Colonic mucosa (tissue), 4 donors: Measurements from ENCODE around the gene GAB2. TPM values are rescaled to one million over a fixed set of nuclear protein-coding genes. Genes with fewer than 3 reads are reported as not detected.

Source experiments
- DNase-seq: peaks from one replicate; pipeline ENCODE4 v3.0.0-alpha.2; 2020
- H3K27ac ChIP-seq: fragments of 200-600 bp; one replicate; pipeline ENCODE4 v1.8.0; 2021
- H3K27me3 ChIP-seq: fragments of 200-600 bp; one replicate; pipeline ENCODE4 v1.8.0; 2021
- H3K36me3 ChIP-seq: fragments of 200-600 bp; one replicate; pipeline ENCODE4 v1.8.0; 2021
- H3K4me1 ChIP-seq: fragments of 200-600 bp; one replicate; pipeline ENCODE4 v1.8.0; 2021; ENCODE audit warnings: mild to moderate bottlenecking
- H3K4me3 ChIP-seq: fragments of 200-600 bp; one replicate; pipeline ENCODE4 v1.8.0; 2021
- H3K9ac ChIP-seq, 2 donors: one replicate each; pipeline ENCODE4 v1.7.0; 2013; ENCODE audit warnings: control low read depth in 2 of 2, low read depth in 2 of 2, low read length in 2 of 2
- H3K9me3 ChIP-seq: fragments of 200-600 bp; one replicate; pipeline ENCODE4 v1.8.0; 2021
- CTCF ChIP-seq: fragments of 200-600 bp; IDR thresholded peaks from one replicate; pipeline ENCODE4 v1.8.0; 2022; ENCODE audit warnings: antibody characterized with exemption, mild to moderate bottlenecking
- intact Hi-C: fragments of 100-400 bp; cut with DNase I; formaldehyde crosslinking; loops from one replicate; pipeline ENCODE4 v1.14.1; 2022
- total RNA-seq, 2 donors: library from RNA; stranded (reverse); fragmentation: NEBNext Ultra II Directional in 1 of 2; extraction: Animal tissue kit (Norgen Biotek cat#: 25700) in 1 of 2; gene quantifications; one replicate each; pipeline ENCODE4 v1.2.1, GENCODE V29; 2021
- donor health status: healthy.
- donor health status: DM: no; HTN: no; CAD: no.
- donor health status: DM: no; HTN: no; CAD: no.

Gene GAB2
- total RNA-seq, 2 donors from 2014 or later = 20.0 to 21.1 TPM

- intact Hi-C loops = loop anchor here (5.0 kb wide), 1 partner anchor 276 kb away; no protein-coding TSS in a partner anchor
- no peak for TF ChIP-seq CTCF
- H3K36me3 ChIP-seq = no peaks in the 10 kb centered on the region
Measured at GRCh38 chr11:78423241-78423640, 5.6 kb upstream of the GAB2 start.

DNA sequence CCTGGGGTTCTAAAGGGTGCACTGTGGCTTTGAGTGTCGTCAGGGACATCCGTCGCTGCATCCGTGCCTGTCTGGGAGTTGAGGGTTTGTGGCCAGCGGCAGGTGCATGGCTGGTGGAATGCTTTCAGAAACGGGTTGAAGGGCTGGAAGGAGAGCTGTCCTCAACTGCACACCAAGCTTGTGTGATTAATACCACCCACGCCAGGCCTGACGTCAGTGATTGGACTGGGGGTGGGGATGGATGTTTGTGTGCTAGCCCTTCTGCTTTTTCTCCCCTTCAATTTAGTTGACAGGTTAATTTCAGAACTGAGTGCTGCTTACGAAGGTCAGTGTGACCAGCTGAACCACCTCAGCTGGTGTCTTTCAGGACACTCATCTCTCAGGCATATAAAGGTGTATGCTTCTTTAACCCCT is 3.2 kb upstream of the GAB2 start:
- H3K9ac ChIP-seq = no peak overlapping the region
- intact Hi-C loops = loop anchor here (5.0 kb wide), 1 partner anchor 274 kb away; no protein-coding TSS in a partner anchor
- no peaks in the 10 kb centered on the region for H3K36me3 ChIP-seq
- no peaks in the 10 kb centered on the region for H3K9me3 ChIP-seq
- H3K27ac ChIP-seq = no peak overlapping the region
- no peaks in the 10 kb centered on the region for H3K27me3 ChIP-seq
- no peak for DNase-seq
- no peak for TF ChIP-seq CTCF
- H3K4me3 ChIP-seq = no peak overlapping the region
- no peaks in the 10 kb centered on the region for H3K4me1 ChIP-seq

More at GRCh38 chr11:78423241-78423640, 5.6 kb upstream of the GAB2 start:
- Histone ChIP-seq H3K9me3 (no peaks in the 10 kb centered on the region), H3K9ac (no peak overlapping the region), H3K27ac (no peak overlapping the region), H3K4me1 (no peaks in the 10 kb centered on the region), H3K4me3 (no peak overlapping the region), H3K27me3 (no peaks in the 10 kb centered on the region)
- no peak for DNase-seq

DNA sequence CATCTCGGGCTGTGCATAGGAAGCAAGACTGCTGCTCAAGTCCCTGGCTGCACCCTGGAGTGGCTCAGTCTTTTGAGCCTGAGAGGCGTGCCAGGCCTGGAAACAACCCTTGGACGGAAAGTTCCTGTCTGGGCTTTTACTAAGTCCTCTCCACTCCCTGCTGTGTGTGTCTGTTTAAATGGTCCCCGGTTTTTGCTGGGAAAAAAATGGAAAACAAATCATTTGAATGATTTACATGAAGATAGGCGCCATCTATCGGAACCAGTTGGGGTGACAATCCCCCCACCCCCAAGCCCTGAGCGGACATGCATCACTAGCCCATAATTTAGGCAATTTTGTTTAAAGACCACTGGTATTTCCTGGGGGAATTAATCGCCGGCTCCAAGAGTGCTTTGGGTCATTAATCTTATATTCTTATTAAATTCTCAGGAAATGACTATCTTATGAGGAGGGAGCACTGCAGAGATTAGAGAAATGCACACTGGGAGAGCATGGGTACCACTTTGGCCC is 2.7 kb upstream of the GAB2 start:
- no peak overlapping the region for H3K4me3 ChIP-seq

GRCh38 chr11:78419327-78419726 is 1.7 kb upstream of the GAB2 start:
- Histone ChIP-seq H3K9me3 (no peaks in the 10 kb centered on the region), H3K27ac (peak overlapping the region; percentile 28), H3K4me3 (no peak overlapping the region), H3K9ac (peak overlapping the region in 1 of 2 donors; percentile 81), H3K36me3 (no peaks in the 10 kb centered on the region), H3K4me1 (no peaks in the 10 kb centered on the region), H3K27me3 (no peaks in the 10 kb centered on the region)
- no peak for TF ChIP-seq CTCF
- peak; percentile 42 for DNase-seq
- intact Hi-C loops = no loop called here

More for the DNA sequence above, 2.7 kb upstream of the GAB2 start:
- Histone ChIP-seq H3K9me3 (no peaks in the 10 kb centered on the region), H3K27ac (peak overlapping the region; percentile 28), H3K9ac (no peak overlapping the region), H3K36me3 (no peaks in the 10 kb centered on the region), H3K27me3 (no peaks in the 10 kb centered on the region), H3K4me1 (no peaks in the 10 kb centered on the region)
- intact Hi-C loops = loop anchor here (5.0 kb wide), 1 partner anchor 273 kb away; no protein-coding TSS in a partner anchor
- peak; percentile 70 for TF ChIP-seq CTCF
- DNase-seq = peak; percentile 77

DNA sequence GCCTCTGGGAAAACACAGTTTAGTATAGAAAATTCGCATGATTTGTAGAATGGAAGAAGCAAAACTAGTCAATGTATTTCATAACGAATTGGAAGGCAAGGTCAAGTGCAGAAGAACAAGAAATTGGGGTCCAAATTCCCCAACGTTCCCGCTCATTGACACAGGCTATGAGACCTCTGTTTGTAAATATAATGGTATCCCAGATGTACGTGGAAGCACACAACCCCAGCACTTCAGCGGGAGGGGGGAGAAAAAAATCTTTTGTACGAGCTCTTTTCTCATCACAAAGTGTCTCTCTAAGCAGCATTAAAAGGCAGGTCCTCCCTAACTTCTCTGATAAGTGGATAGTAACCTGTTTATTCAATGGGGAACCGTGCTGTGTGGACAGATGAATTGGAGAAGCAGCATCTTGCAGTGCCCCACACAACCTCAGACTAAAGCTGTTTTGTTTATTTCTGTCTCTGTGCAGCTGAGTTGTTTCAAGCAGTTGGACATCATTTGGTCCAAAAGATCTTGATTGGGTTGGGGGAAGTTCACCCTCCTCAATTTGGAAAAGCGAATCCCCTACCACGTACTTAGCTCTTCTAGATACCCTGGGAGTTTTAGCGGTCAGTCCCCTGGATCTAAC is 1.1 kb upstream of the GAB2 start:
- Histone ChIP-seq H3K27ac (peak overlapping the region; percentile 78), H3K9ac (peak overlapping the region; percentile 64 to 81), H3K4me1 (no peaks in the 10 kb centered on the region), H3K9me3 (no peaks in the 10 kb centered on the region), H3K27me3 (no peaks in the 10 kb centered on the region), H3K36me3 (no peaks in the 10 kb centered on the region), H3K4me3 (peak overlapping the region; percentile 71)
- TF ChIP-seq CTCF = no peak
- no peak for DNase-seq
- intact Hi-C loops = no loop called here
